ENCODE results near the gene SNED1.

Gene SNED1

GRCh38 chr2:240994171-240994896, 4.1 kb upstream of the SNED1 start:
- no peak for DNase-seq (ENCODE audit: low read depth in 1 of 2, low spot score in 1 of 2)
- in situ Hi-C loops (cut with HindIII; ENCODE audit: low pct_unique_long_range_greater_than_20kb, low sequenced_read_pairs): no loop called here
- TF ChIP-seq JUND (IDR thresholded peaks at IDR 0.05; ENCODE audit: low read depth): no peak

GRCh38 chr2:240995041-240996021, 3.1 kb upstream of the SNED1 start:
- in situ Hi-C loops (cut with HindIII; ENCODE audit: low pct_unique_long_range_greater_than_20kb, low sequenced_read_pairs): no loop called here
- no peak for DNase-seq (ENCODE audit: low read depth in 1 of 2, low spot score in 1 of 2)
- TF ChIP-seq JUND (IDR thresholded peaks at IDR 0.05; ENCODE audit: low read depth): no peak

GRCh38 chr2:240996161-240996833, 2.1 kb upstream of the SNED1 start:
- no peak for DNase-seq (ENCODE audit: low read depth in 1 of 2, low spot score in 1 of 2)
- TF ChIP-seq JUND (IDR thresholded peaks at IDR 0.05; ENCODE audit: low read depth): no peak
- in situ Hi-C loops (cut with HindIII; ENCODE audit: low pct_unique_long_range_greater_than_20kb, low sequenced_read_pairs): no loop called here

- TF ChIP-seq JUND (IDR thresholded peaks at IDR 0.05; ENCODE audit: low read depth): no peak
- in situ Hi-C loops (cut with HindIII; ENCODE audit: low pct_unique_long_range_greater_than_20kb, low sequenced_read_pairs): no loop called here
- no peak for DNase-seq (ENCODE audit: low read depth in 1 of 2, low spot score in 1 of 2)
Observed at GRCh38 chr2:240996834-240997140, 1.6 kb upstream of the SNED1 start.

- DNase-seq (ENCODE audit: low read depth in 1 of 2, low spot score in 1 of 2): no peak
- TF ChIP-seq JUND (IDR thresholded peaks at IDR 0.05; ENCODE audit: low read depth): no peak
- in situ Hi-C loops (cut with HindIII; ENCODE audit: low pct_unique_long_range_greater_than_20kb, low sequenced_read_pairs): no loop called here
Observed at GRCh38 chr2:240997141-240997855, 1.1 kb upstream of the SNED1 start.

- no peak for TF ChIP-seq JUND (IDR thresholded peaks at IDR 0.05; ENCODE audit: low read depth)
- DNase-seq (ENCODE audit: low read depth in 1 of 2, low spot score in 1 of 2): no peak
- in situ Hi-C loops (cut with HindIII; ENCODE audit: low pct_unique_long_range_greater_than_20kb, low sequenced_read_pairs): no loop called here
Observed at GRCh38 chr2:240998706-240998994, 232 bp downstream of the SNED1 start.

GRCh38 chr2:240998995-240999791, 775 bp downstream of the SNED1 start:
- DNase-seq (ENCODE audit: low read depth in 1 of 2, low spot score in 1 of 2): no peak
- in situ Hi-C loops (cut with HindIII; ENCODE audit: low pct_unique_long_range_greater_than_20kb, low sequenced_read_pairs): no loop called here
- TF ChIP-seq JUND (IDR thresholded peaks at IDR 0.05; ENCODE audit: low read depth): no peak

GRCh38 chr2:240999873-241000541, 1.6 kb downstream of the SNED1 start:
- in situ Hi-C loops (cut with HindIII; ENCODE audit: low pct_unique_long_range_greater_than_20kb, low sequenced_read_pairs): no loop called here
- no peak for TF ChIP-seq JUND (IDR thresholded peaks at IDR 0.05; ENCODE audit: low read depth)

GRCh38 chr2:241000831-241001321, 2.5 kb downstream of the SNED1 start:
- DNase-seq (ENCODE audit: low read depth in 1 of 2, low spot score in 1 of 2): peak in 1 of 2 experiments; percentile 53
- in situ Hi-C loops (cut with HindIII; ENCODE audit: low pct_unique_long_range_greater_than_20kb, low sequenced_read_pairs): no loop called here

More at GRCh38 chr2:240999873-241000541, 1.6 kb downstream of the SNED1 start:
- no peak for DNase-seq (ENCODE audit: low read depth in 1 of 2, low spot score in 1 of 2)

GRCh38 chr2:241001413-241002274, 3.2 kb downstream of the SNED1 start:
- TF ChIP-seq JUND (IDR thresholded peaks at IDR 0.05; ENCODE audit: low read depth): no peak
- in situ Hi-C loops (cut with HindIII; ENCODE audit: low pct_unique_long_range_greater_than_20kb, low sequenced_read_pairs): no loop called here
- peak in 1 of 2 experiments; percentile 39 for DNase-seq (ENCODE audit: low read depth in 1 of 2, low spot score in 1 of 2)

More at GRCh38 chr2:241000831-241001321, 2.5 kb downstream of the SNED1 start:
- TF ChIP-seq JUND (IDR thresholded peaks at IDR 0.05; ENCODE audit: low read depth): no peak
